ENCODE measurements around the gene VASN.

VASN gene

GRCh38 chr16:4407543-4408322 is 36.1 kb downstream of the VASN start:
- Histone ChIP-seq H3K27me3 (ENCODE audit: insufficient read depth, low read length) (no peaks in the 10 kb centered on the region), H3K4me3 (ENCODE audit: low read depth, low read length) (no peak overlapping the region), H3K27ac (ENCODE audit: low read depth, low read length) (no peak overlapping the region), H3K79me2 (ENCODE audit: control insufficient read depth, insufficient read depth, low read length, unreplicated experiment) (no peaks in the 10 kb centered on the region), H3K36me3 (ENCODE audit: insufficient read depth, low read length) (no peaks in the 10 kb centered on the region), H2AFZ (ENCODE audit: low read length, unreplicated experiment) (no peak overlapping the region), H3K4me1 (ENCODE audit: control insufficient read depth, insufficient read depth, low read length, unreplicated experiment) (peaks cover 4% of the 10 kb centered on the region)

GRCh38 chr16:4408323-4408690 is 36.7 kb downstream of the VASN start:
- no peaks in the 10 kb centered on the region for H3K36me3 ChIP-seq (ENCODE audit: insufficient read depth, low read length)
- H3K4me1 ChIP-seq (ENCODE audit: control insufficient read depth, insufficient read depth, low read length, unreplicated experiment): peaks cover 4% of the 10 kb centered on the region
- no peak overlapping the region for H3K4me3 ChIP-seq (ENCODE audit: low read depth, low read length)
- no peaks in the 10 kb centered on the region for H3K27me3 ChIP-seq (ENCODE audit: insufficient read depth, low read length)
- H3K27ac ChIP-seq (ENCODE audit: low read depth, low read length): no peak overlapping the region
- H3K79me2 ChIP-seq (ENCODE audit: control insufficient read depth, insufficient read depth, low read length, unreplicated experiment): peaks cover 4% of the 10 kb centered on the region
- H2AFZ ChIP-seq (ENCODE audit: low read length, unreplicated experiment): no peak overlapping the region

GRCh38 chr16:4409081-4409932 is 37.7 kb downstream of the VASN start:
- no peak overlapping the region for H2AFZ ChIP-seq (ENCODE audit: low read length, unreplicated experiment)
- no peaks in the 10 kb centered on the region for H3K27me3 ChIP-seq (ENCODE audit: insufficient read depth, low read length)
- no peaks in the 10 kb centered on the region for H3K36me3 ChIP-seq (ENCODE audit: insufficient read depth, low read length)
- no peak overlapping the region for H3K27ac ChIP-seq (ENCODE audit: low read depth, low read length)
- H3K4me1 ChIP-seq (ENCODE audit: control insufficient read depth, insufficient read depth, low read length, unreplicated experiment): peaks cover 4% of the 10 kb centered on the region
- no peak overlapping the region for H3K4me3 ChIP-seq (ENCODE audit: low read depth, low read length)
- peaks cover 11% of the 10 kb centered on the region for H3K79me2 ChIP-seq (ENCODE audit: control insufficient read depth, insufficient read depth, low read length, unreplicated experiment)

GRCh38 chr16:4410335-4411075 is 38.9 kb downstream of the VASN start:
- no peak overlapping the region for H3K4me3 ChIP-seq (ENCODE audit: low read depth, low read length)
- H3K4me1 ChIP-seq (ENCODE audit: control insufficient read depth, insufficient read depth, low read length, unreplicated experiment): peaks cover 13% of the 10 kb centered on the region
- no peaks in the 10 kb centered on the region for H3K27me3 ChIP-seq (ENCODE audit: insufficient read depth, low read length)
- no peak overlapping the region for H3K27ac ChIP-seq (ENCODE audit: low read depth, low read length)
- no peaks in the 10 kb centered on the region for H3K36me3 ChIP-seq (ENCODE audit: insufficient read depth, low read length)
- peaks cover 23% of the 10 kb centered on the region for H3K79me2 ChIP-seq (ENCODE audit: control insufficient read depth, insufficient read depth, low read length, unreplicated experiment)
- H2AFZ ChIP-seq (ENCODE audit: low read length, unreplicated experiment): no peak overlapping the region

GRCh38 chr16:4411684-4412083 is 40.0 kb downstream of the VASN start:
- Histone ChIP-seq H3K36me3 (ENCODE audit: insufficient read depth, low read length) (no peaks in the 10 kb centered on the region), H3K27me3 (ENCODE audit: insufficient read depth, low read length) (no peaks in the 10 kb centered on the region), H3K27ac (ENCODE audit: low read depth, low read length) (no peak overlapping the region)

GRCh38 chr16:4412159-4412558 is 40.5 kb downstream of the VASN start:
- peaks cover 26% of the 10 kb centered on the region for H3K79me2 ChIP-seq (ENCODE audit: control insufficient read depth, insufficient read depth, low read length, unreplicated experiment)
- no peak overlapping the region for H3K4me3 ChIP-seq (ENCODE audit: low read depth, low read length)
- no peaks in the 10 kb centered on the region for H3K27me3 ChIP-seq (ENCODE audit: insufficient read depth, low read length)
- no peaks in the 10 kb centered on the region for H3K36me3 ChIP-seq (ENCODE audit: insufficient read depth, low read length)
- H2AFZ ChIP-seq (ENCODE audit: low read length, unreplicated experiment): no peak overlapping the region
- H3K27ac ChIP-seq (ENCODE audit: low read depth, low read length): no peak overlapping the region
- H3K4me1 ChIP-seq (ENCODE audit: control insufficient read depth, insufficient read depth, low read length, unreplicated experiment): peaks cover 13% of the 10 kb centered on the region

More at GRCh38 chr16:4411684-4412083, 40.0 kb downstream of the VASN start:
- Histone ChIP-seq H3K4me1 (ENCODE audit: control insufficient read depth, insufficient read depth, low read length, unreplicated experiment) (peaks cover 13% of the 10 kb centered on the region), H2AFZ (ENCODE audit: low read length, unreplicated experiment) (no peak overlapping the region), H3K79me2 (ENCODE audit: control insufficient read depth, insufficient read depth, low read length, unreplicated experiment) (peaks cover 26% of the 10 kb centered on the region), H3K4me3 (ENCODE audit: low read depth, low read length) (no peak overlapping the region)

GRCh38 chr16:4412854-4413253 is 41.2 kb downstream of the VASN start:
- Histone ChIP-seq H2AFZ (ENCODE audit: low read length, unreplicated experiment) (no peak overlapping the region), H3K36me3 (ENCODE audit: insufficient read depth, low read length) (no peaks in the 10 kb centered on the region), H3K4me3 (ENCODE audit: low read depth, low read length) (no peak overlapping the region), H3K27ac (ENCODE audit: low read depth, low read length) (no peak overlapping the region), H3K27me3 (ENCODE audit: insufficient read depth, low read length) (no peaks in the 10 kb centered on the region), H3K79me2 (ENCODE audit: control insufficient read depth, insufficient read depth, low read length, unreplicated experiment) (peaks cover 26% of the 10 kb centered on the region), H3K4me1 (ENCODE audit: control insufficient read depth, insufficient read depth, low read length, unreplicated experiment) (peaks cover 13% of the 10 kb centered on the region)

GRCh38 chr16:4414187-4414917 is 42.7 kb downstream of the VASN start:
- peaks cover 26% of the 10 kb centered on the region for H3K79me2 ChIP-seq (ENCODE audit: control insufficient read depth, insufficient read depth, low read length, unreplicated experiment)
- H3K4me1 ChIP-seq (ENCODE audit: control insufficient read depth, insufficient read depth, low read length, unreplicated experiment): peaks cover 9% of the 10 kb centered on the region
- H3K27ac ChIP-seq (ENCODE audit: low read depth, low read length): no peak overlapping the region
- H3K27me3 ChIP-seq (ENCODE audit: insufficient read depth, low read length): no peaks in the 10 kb centered on the region
- H2AFZ ChIP-seq (ENCODE audit: low read length, unreplicated experiment): no peak overlapping the region
- H3K4me3 ChIP-seq (ENCODE audit: low read depth, low read length): no peak overlapping the region
- H3K36me3 ChIP-seq (ENCODE audit: insufficient read depth, low read length): no peaks in the 10 kb centered on the region

- no peaks in the 10 kb centered on the region for H3K36me3 ChIP-seq (ENCODE audit: insufficient read depth, low read length)
- H3K4me3 ChIP-seq (ENCODE audit: low read depth, low read length): peak overlapping the region; percentile 90
- H3K27me3 ChIP-seq (ENCODE audit: insufficient read depth, low read length): no peaks in the 10 kb centered on the region
- peak overlapping the region; percentile 92 for H2AFZ ChIP-seq (ENCODE audit: low read length, unreplicated experiment)
- peaks cover 26% of the 10 kb centered on the region for H3K79me2 ChIP-seq (ENCODE audit: control insufficient read depth, insufficient read depth, low read length, unreplicated experiment)
- no peak overlapping the region; the same call in 1 of the 2 replicates for H3K27ac ChIP-seq (ENCODE audit: low read depth, low read length)
- H3K4me1 ChIP-seq (ENCODE audit: control insufficient read depth, insufficient read depth, low read length, unreplicated experiment): peaks cover 9% of the 10 kb centered on the region
Observed at GRCh38 chr16:4415538-4416199, 44.0 kb downstream of the VASN start.

Data from ACC112 (cell line).